ENCODE results near the gene UBE3A. TPM values are rescaled to one million over a fixed set of nuclear protein-coding genes. Genes with fewer than 3 reads are reported as not detected.

The UBE3A gene
- total and polyA plus RNA-seq, 9 of the 15 experiments (the other 6 are each of a cell fraction or from before 2014, with no cell fraction given) = 29.3 to 103 (median 60.2) TPM

DNA sequence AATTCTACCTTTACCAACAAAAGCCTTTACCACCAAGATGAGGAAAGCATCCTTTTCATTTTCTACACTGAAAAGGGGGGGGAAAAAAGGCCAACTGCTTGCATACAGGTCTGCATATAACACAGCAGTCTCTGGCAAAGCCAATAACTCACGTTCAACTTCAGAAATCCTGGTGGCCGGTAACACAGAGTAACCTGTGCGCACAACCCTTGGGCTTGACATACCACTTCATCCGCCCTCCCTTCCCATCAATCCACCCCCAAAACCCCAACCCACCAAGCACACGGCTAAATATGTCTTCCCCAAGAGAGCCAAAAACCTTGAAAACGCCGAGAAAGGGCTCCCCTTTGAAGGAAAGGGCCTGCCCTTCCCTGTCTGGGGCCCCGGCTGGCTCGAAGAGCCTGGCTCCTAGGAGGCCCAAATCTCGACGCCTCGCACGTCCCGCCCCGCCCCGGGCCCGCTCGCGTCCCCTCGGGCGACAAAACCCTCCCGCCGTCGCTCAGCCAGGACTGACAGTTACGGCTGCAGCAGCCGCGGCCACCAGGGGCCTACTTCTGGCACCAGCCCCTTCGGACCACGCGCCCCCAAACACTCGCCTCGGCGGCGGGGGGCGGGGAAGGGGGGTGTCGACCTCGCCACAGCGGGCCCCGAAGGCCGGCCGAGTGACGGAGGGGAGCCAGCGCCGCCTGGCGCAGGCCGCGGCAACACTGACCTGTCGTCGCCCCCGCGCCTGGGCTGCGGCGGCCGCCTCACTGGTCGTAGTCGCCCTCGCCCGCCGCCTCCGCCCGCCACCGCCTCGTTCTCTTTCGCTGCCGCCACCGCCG is 835 bp downstream of the UBE3A start (continued):
- TF ChIP-seq, protein P1, sequence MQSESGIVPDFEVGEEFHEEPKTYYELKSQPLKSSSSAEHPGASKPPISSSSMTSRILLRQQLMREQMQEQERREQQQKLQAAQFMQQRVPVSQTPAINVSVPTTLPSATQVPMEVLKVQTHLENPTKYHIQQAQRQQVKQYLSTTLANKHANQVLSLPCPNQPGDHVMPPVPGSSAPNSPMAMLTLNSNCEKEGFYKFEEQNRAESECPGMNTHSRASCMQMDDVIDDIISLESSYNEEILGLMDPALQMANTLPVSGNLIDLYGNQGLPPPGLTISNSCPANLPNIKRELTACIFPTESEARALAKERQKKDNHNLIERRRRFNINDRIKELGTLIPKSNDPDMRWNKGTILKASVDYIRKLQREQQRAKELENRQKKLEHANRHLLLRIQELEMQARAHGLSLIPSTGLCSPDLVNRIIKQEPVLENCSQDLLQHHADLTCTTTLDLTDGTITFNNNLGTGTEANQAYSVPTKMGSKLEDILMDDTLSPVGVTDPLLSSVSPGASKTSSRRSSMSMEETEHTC (IDR thresholded peaks at IDR 0.05) = no peak
- no peak for TF ChIP-seq HNRNPUL1 (IDR thresholded peaks at IDR 0.05; ENCODE audit: low read length)
- peak; percentile 31 to 61; a peak in 3 of 4 replicates for TF ChIP-seq RAD21 (CRISPR knock-in tag; conservative IDR thresholded peaks at IDR 0.05 in 1 of 2, IDR thresholded peaks at IDR 0.05 in 1 of 2)
- 0 out of 2 replicates have a peak, but pooled peaks have one; percentile 5 for TF ChIP-seq HCFC1 (IDR thresholded peaks at IDR 0.05; ENCODE audit: low read depth, low read length)
- no peak for TF ChIP-seq ZFPM2 (CRISPR knock-in tag; IDR thresholded peaks at IDR 0.05)
- TF ChIP-seq CXXC5 (CRISPR knock-in tag; IDR thresholded peaks at IDR 0.05) = peak; percentile 50
- TF ChIP-seq FOXP1 (CRISPR knock-in tag; IDR thresholded peaks at IDR 0.05) = no peak
- TF ChIP-seq ESRRB (CRISPR knock-in tag; IDR thresholded peaks at IDR 0.05; ENCODE audit: borderline replicate concordance) = no peak
- peak; percentile 80 for TF ChIP-seq ZBTB7A (IDR thresholded peaks at IDR 0.05; ENCODE audit: borderline replicate concordance, control insufficient read depth, low read depth, low read length)
- TF ChIP-seq, protein P2, sequence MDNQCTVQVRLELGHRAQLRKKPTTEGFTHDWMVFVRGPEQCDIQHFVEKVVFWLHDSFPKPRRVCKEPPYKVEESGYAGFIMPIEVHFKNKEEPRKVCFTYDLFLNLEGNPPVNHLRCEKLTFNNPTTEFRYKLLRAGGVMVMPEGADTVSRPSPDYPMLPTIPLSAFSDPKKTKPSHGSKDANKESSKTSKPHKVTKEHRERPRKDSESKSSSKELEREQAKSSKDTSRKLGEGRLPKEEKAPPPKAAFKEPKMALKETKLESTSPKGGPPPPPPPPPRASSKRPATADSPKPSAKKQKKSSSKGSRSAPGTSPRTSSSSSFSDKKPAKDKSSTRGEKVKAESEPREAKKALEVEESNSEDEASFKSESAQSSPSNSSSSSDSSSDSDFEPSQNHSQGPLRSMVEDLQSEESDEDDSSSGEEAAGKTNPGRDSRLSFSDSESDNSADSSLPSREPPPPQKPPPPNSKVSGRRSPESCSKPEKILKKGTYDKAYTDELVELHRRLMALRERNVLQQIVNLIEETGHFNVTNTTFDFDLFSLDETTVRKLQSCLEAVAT (IDR thresholded peaks at IDR 0.05) = 0 out of 4 replicates have a peak, but pooled peaks of 1 of the 2 experiments have one; percentile 32
- no peak for TF ChIP-seq ZNF197 (CRISPR knock-in tag; IDR thresholded peaks at IDR 0.05; ENCODE audit: low read depth)
- TF ChIP-seq ZNF431 (CRISPR knock-in tag; IDR thresholded peaks at IDR 0.05) = no peak
- peak in 1 of 2 experiments; percentile 7; a peak in 1 of 4 replicates for TF ChIP-seq SIN3A (IDR thresholded peaks at IDR 0.05; ENCODE audit: borderline replicate concordance in 2 of 2, control insufficient read depth in 1 of 2, low read depth in 2 of 2, low read length in 2 of 2)
- TF ChIP-seq KDM5B (IDR thresholded peaks at IDR 0.05; ENCODE audit: insufficient replicate concordance, low read depth, low read length) = no peak
- TF ChIP-seq, protein P3, sequence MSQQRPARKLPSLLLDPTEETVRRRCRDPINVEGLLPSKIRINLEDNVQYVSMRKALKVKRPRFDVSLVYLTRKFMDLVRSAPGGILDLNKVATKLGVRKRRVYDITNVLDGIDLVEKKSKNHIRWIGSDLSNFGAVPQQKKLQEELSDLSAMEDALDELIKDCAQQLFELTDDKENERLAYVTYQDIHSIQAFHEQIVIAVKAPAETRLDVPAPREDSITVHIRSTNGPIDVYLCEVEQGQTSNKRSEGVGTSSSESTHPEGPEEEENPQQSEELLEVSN (IDR thresholded peaks at IDR 0.05; ENCODE audit: borderline replicate concordance in 1 of 2, extremely low read depth in 1 of 2, insufficient read depth in 1 of 2, insufficient read length in 1 of 2, low read depth in 1 of 2, low read length in 1 of 2, poor library complexity in 1 of 2, severe bottlenecking in 1 of 2) = peak in 1 of 2 experiments; percentile 32
- TF ChIP-seq CREB1 (IDR thresholded peaks at IDR 0.05) = peak; percentile 44
- peak; percentile 48; the same call in 1 of the 2 replicates for TF ChIP-seq CREB1 (CRISPR knock-in tag; IDR thresholded peaks at IDR 0.05)
- 0 out of 2 replicates have a peak, but pooled peaks have one; percentile 10 for TF ChIP-seq ZNF24 (IDR thresholded peaks at IDR 0.05)
- TF ChIP-seq, protein P4, sequence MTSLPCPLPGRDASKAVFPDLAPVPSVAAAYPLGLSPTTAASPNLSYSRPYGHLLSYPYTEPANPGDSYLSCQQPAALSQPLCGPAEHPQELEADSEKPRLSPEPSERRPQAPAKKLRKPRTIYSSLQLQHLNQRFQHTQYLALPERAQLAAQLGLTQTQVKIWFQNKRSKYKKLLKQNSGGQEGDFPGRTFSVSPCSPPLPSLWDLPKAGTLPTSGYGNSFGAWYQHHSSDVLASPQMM (CRISPR knock-in tag; IDR thresholded peaks at IDR 0.05) = no peak
